Measurements from ENCODE around the gene ZNF497. TPM values are rescaled to one million over a fixed set of nuclear protein-coding genes. Genes with fewer than 3 reads are reported as not detected.
"Not testable (repeated sequence)": the region's sequence is repeated elsewhere in the genome, so short reads cannot be mapped to it uniquely, and the experiment has no call there.

The ZNF497 gene
- total RNA-seq, 2 experiments from 2014 or later, result 0.28 to 0.55 TPM

GRCh38 chr19:58406818-58407657, 44.5 kb upstream of the ZNF497 start:
- H3K4me3 ChIP-seq (ENCODE audit: low read length), result peak overlapping the region; percentile 92
- CTCF ChIA-PET, result no interaction called here
- peak in 1 of 14 experiments; percentile 33 for DNase-seq

DNA sequence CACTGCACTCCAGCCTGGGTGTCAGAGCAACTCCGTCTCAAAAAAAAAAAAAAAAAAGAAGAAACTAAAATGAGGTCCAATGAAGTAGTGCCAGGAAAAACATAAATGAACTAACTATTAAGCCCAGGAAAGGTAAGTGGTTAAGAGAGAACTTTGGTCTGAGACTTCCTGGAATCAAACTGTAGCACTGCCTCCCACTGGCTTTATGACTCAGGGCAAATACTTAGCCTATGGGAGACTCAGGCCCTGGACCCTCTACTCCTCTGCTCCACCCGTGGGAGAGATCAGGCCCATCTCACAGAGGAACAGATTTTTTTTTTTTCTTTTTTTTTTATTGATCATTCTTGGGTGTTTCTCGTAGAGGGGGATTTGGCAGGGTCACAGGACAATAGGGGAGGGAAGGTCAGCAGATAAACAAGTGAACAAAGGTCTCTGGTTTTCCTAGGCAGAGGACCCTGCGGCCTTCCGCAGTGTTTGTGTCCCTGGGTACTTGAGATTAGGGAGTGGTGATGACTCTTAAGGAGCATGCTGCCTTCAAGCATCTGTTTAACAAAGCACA, 41.4 kb upstream of the ZNF497 start:
- ATAC-seq (ENCODE audit: poor library complexity); H3K36me3 ChIP-seq (ENCODE audit: insufficient read depth, low read length); H3K27me3 ChIP-seq (ENCODE audit: control insufficient read depth in 1 of 2, insufficient read depth in 2 of 2, low read length in 2 of 2); H3K9me3 ChIP-seq (ENCODE audit: control insufficient read depth in 1 of 2, insufficient read depth in 1 of 2, low read length in 2 of 2); CTCF ChIA-PET; POLR2A ChIA-PET; H3K9me3 Mint-ChIP-seq; H3K27ac Mint-ChIP-seq; H3K4me3 ChIP-seq (ENCODE audit: low read length); DNase-seq; H3K27ac ChIP-seq (ENCODE audit: low read depth in 1 of 2, low read length in 2 of 2): not testable (repeated sequence)
- peaks cover 36% of the 10 kb centered on the region for H3K4me1 ChIP-seq (ENCODE audit: insufficient read depth, low read length)
- intact Hi-C loops (cut with DNase I, micrococcal nuclease), result loop anchor here in 1 of 2 experiments (5.0 kb wide), 1 partner anchor 222 kb away; the partner anchor contains the start of gene ZNF274
- Mint-ChIP-seq H3K36me3 (ENCODE audit: low read depth) (peaks cover 11% of the 10 kb centered on the region), H3K4me3 (peak overlapping the region; percentile 72), H3K4me1 (ENCODE audit: low read depth) (peaks cover 35% of the 10 kb centered on the region), H3K27me3 (peaks cover 10% of the 10 kb centered on the region)

More at GRCh38 chr19:58406818-58407657, 44.5 kb upstream of the ZNF497 start:
- H3K4me1 ChIP-seq (ENCODE audit: insufficient read depth, low read length), result peaks cover 31% of the 10 kb centered on the region
- no peaks in the 10 kb centered on the region for H3K27me3 ChIP-seq (ENCODE audit: control insufficient read depth in 1 of 2, insufficient read depth in 2 of 2, low read length in 2 of 2)
- H3K36me3 Mint-ChIP-seq (ENCODE audit: low read depth), result peaks cover 11% of the 10 kb centered on the region
- no peaks in the 10 kb centered on the region for H3K9me3 ChIP-seq (ENCODE audit: control insufficient read depth in 1 of 2, insufficient read depth in 1 of 2, low read length in 2 of 2)
- H3K36me3 ChIP-seq (ENCODE audit: insufficient read depth, low read length), result no peaks in the 10 kb centered on the region
- intact Hi-C loops (cut with DNase I, micrococcal nuclease), result loop anchor here in 1 of 2 experiments (5.0 kb wide), 1 partner anchor 35 kb away; the partner anchor contains the start of gene ZNF132
- H3K27ac Mint-ChIP-seq, result peak overlapping the region; percentile 94
- peak overlapping the region; percentile 99 for H3K4me3 Mint-ChIP-seq
- no peaks in the 10 kb centered on the region for H3K27me3 Mint-ChIP-seq
- no peak for ATAC-seq (ENCODE audit: poor library complexity)
- no peaks in the 10 kb centered on the region for H3K9me3 Mint-ChIP-seq
- peak overlapping the region in 1 of 2 donors; percentile 70 for H3K27ac ChIP-seq (ENCODE audit: low read depth in 1 of 2, low read length in 2 of 2)
- no peak for TF ChIP-seq CTCF (IDR thresholded peaks at IDR 0.05)
- H3K4me1 Mint-ChIP-seq (ENCODE audit: low read depth), result peaks cover 39% of the 10 kb centered on the region
- POLR2A ChIA-PET, result interaction anchor here (1.5 kb wide), 1 partner anchor 20 kb away, joined by 7 read pairs; the partner anchor contains the start of gene RPS5

- Mint-ChIP-seq H3K27me3 (peaks cover 24% of the 10 kb centered on the region), H3K27ac (peak overlapping the region; percentile 86), H3K36me3 (ENCODE audit: low read depth) (peaks cover 5% of the 10 kb centered on the region), H3K4me3 (peak overlapping the region; percentile 34), H3K9me3 (no peaks in the 10 kb centered on the region), H3K4me1 (ENCODE audit: low read depth) (peaks cover 16% of the 10 kb centered on the region)
- TF ChIP-seq CTCF (IDR thresholded peaks at IDR 0.05), result peak; percentile 15
- ATAC-seq (ENCODE audit: poor library complexity), result no peak
- peak overlapping the region; percentile 59 to 94 for H3K27ac ChIP-seq (ENCODE audit: low read depth in 1 of 2, low read length in 2 of 2)
- ChIA-PET CTCF (interaction anchor here (0.6 kb wide), 1 partner anchor 10 kb away, joined by 3 read pairs; no protein-coding TSS in a partner anchor), POLR2A (no interaction called here)
- H3K4me3 ChIP-seq (ENCODE audit: low read length), result peak overlapping the region; percentile 75
- intact Hi-C loops (cut with DNase I, micrococcal nuclease), result loop anchor here (1.0 to 5.0 kb wide), 4 partner anchors 15 to 220 kb away; partner anchors contain the start of genes RPS5 (in 2 of the 2), ZNF837 (in 2 of the 2) and ZNF274 (in 1 of the 2)
- peak in 1 of 14 experiments; percentile 50 for DNase-seq
- peaks cover 20% of the 10 kb centered on the region for H3K4me1 ChIP-seq (ENCODE audit: insufficient read depth, low read length)
- H3K27me3 ChIP-seq (ENCODE audit: control insufficient read depth in 1 of 2, insufficient read depth in 2 of 2, low read length in 2 of 2), result peaks cover 7 to 14% of the 10 kb centered on the region in 2 experiments
- H3K36me3 ChIP-seq (ENCODE audit: insufficient read depth, low read length), result no peaks in the 10 kb centered on the region
- peaks cover 0 to 5% of the 10 kb centered on the region in 2 experiments for H3K9me3 ChIP-seq (ENCODE audit: control insufficient read depth in 1 of 2, insufficient read depth in 1 of 2, low read length in 2 of 2)
Measured at GRCh38 chr19:58401840-58402421, 39.4 kb upstream of the ZNF497 start.
